SK-N-SH (cell line): ENCODE data around the gene RPL28. TPM values are rescaled to one million over a fixed set of nuclear protein-coding genes. Genes with fewer than 3 reads are reported as not detected.
A peak's percentile ranks its signal among the peaks of the same experiment; 100 is the strongest.

Experiments used
- CTCF ChIA-PET: fragments of 300-600, 350-600 bp; formaldehyde crosslinking; extraction: SDS; loops from one replicate; lab custom pipeline; 2021; lab: Yijun Ruan, JAX
- POLR2A ChIA-PET: fragments of 350-600 bp; sonication (Branson Sonifier 250); formaldehyde crosslinking; extraction: SDS; loops from one replicate; lab custom pipeline; 2020; ENCODE audit warnings: antibody characterized with exemption, inconsistent platforms; lab: Yijun Ruan, JAX
- DNase-seq: peaks from one replicate; pipeline ENCODE4 v3.0.0; 2012
- H2AFZ ChIP-seq: fragments of 200-600 bp; sonication (generic); 2 replicates; pipeline ENCODE4 v1.8.1; 2016; ENCODE audit warnings: antibody characterized with exemption, mild to moderate bottlenecking, low read depth
- H3F3A ChIP-seq: fragments of 200-600 bp; sonication (generic); replicated peaks from 2 replicates; pipeline ENCODE3; 2016; ENCODE audit warnings: antibody characterized with exemption, mild to moderate bottlenecking; ENCODE audit not compliant: insufficient read depth
- H3K27ac ChIP-seq, 2 experiments: fragments of 200-500 bp in 1 of 2; fragments of 200-600 bp in 1 of 2; sonication (Bioruptor generic) in 1 of 2; sonication (generic), shearing (Covaris generic) in 1 of 2; 2 replicates each; pipeline versions ENCODE4 v1.5.1 to v1.6.1; 2014 to 2016; ENCODE audit warnings: low read depth in 2 of 2, inconsistent platforms in 1 of 2, low read length in 1 of 2, mild to moderate bottlenecking in 1 of 2, mixed read lengths in 1 of 2
- H3K27me3 ChIP-seq: fragments of 200-600 bp; sonication (generic), shearing (Covaris generic); 2 replicates; pipeline ENCODE4 v1.6.1; 2016; ENCODE audit warnings: mixed run types; ENCODE audit not compliant: insufficient read depth
- H3K36me3 ChIP-seq, 2 experiments: fragments of 200-500 bp in 1 of 2; fragments of 200-600 bp in 1 of 2; sonication (Bioruptor generic) in 1 of 2; sonication (generic) in 1 of 2; replicated peaks in 1 of 2; 2 replicates each; pipeline versions ENCODE3 to v1.5.1; 2014 to 2016; ENCODE audit warnings: low read length in 1 of 2, mild to moderate bottlenecking in 1 of 2; ENCODE audit not compliant: insufficient read depth in 2 of 2, control insufficient read depth in 1 of 2
- H3K4me1 ChIP-seq, 2 experiments: fragments of 200-500 bp in 1 of 2; fragments of 200-600 bp in 1 of 2; sonication (Bioruptor generic) in 1 of 2; sonication (generic), shearing (Covaris generic) in 1 of 2; 2 replicates each; pipeline versions ENCODE4 v1.5.1 to v1.6.1; 2014 to 2016; ENCODE audit warnings: low read depth in 1 of 2, low read length in 1 of 2, mixed run types in 1 of 2; ENCODE audit not compliant: insufficient read depth in 2 of 2, control insufficient read depth in 1 of 2
- H3K4me2 ChIP-seq: fragments of 200-600 bp; sonication (generic), shearing (Covaris generic); 2 replicates; pipeline ENCODE4 v1.6.1; 2017; ENCODE audit warnings: mixed run types
- H3K4me3 ChIP-seq, 2 experiments: fragments of 200-500 bp in 1 of 2; fragments of 200-600 bp in 1 of 2; sonication (Bioruptor generic) in 1 of 2; sonication (generic), shearing (Covaris generic) in 1 of 2; 2 replicates each; pipeline versions ENCODE4 v1.5.1 to v1.8.1; 2014 to 2016; ENCODE audit warnings: low read depth in 2 of 2, inconsistent platforms in 1 of 2, low read length in 1 of 2, mild to moderate bottlenecking in 1 of 2, mixed read lengths in 1 of 2, moderate library complexity in 1 of 2
- H3K79me2 ChIP-seq: fragments of 200-600 bp; sonication (generic); 2 replicates; pipeline ENCODE4 v1.8.1; 2017; ENCODE audit warnings: mild to moderate bottlenecking; ENCODE audit not compliant: insufficient read depth
- H3K9ac ChIP-seq: fragments of 200-600 bp; sonication (generic); 2 replicates; pipeline ENCODE4 v1.6.1; 2017; ENCODE audit warnings: mixed run types
- H3K9me2 ChIP-seq: fragments of 200-600 bp; sonication (generic); 2 replicates; pipeline ENCODE4 v1.6.1; 2017; ENCODE audit warnings: mixed run types
- H3K9me3 ChIP-seq: fragments of 200-600 bp; sonication (generic); 2 replicates; pipeline ENCODE4 v1.6.1; 2017; ENCODE audit warnings: mixed run types, mild to moderate bottlenecking, moderate library complexity
- H4K20me1 ChIP-seq: fragments of 200-600 bp; sonication (generic); 2 replicates; pipeline ENCODE4 v1.6.1; 2017; ENCODE audit warnings: mild to moderate bottlenecking, mixed run types; ENCODE audit not compliant: insufficient read depth
- CHD2 ChIP-seq: fragments of 150-350 bp; IDR thresholded peaks from 2 replicates; pipeline ENCODE4 v1.6.1; 2018; ENCODE audit warnings: low read length; ENCODE audit not compliant: partially characterized antibody
- EP300 ChIP-seq, 2 experiments: IDR thresholded peaks; 2 replicates each; pipeline versions ENCODE4 v1.4.0 to v1.6.1; 2012; ENCODE audit warnings: borderline replicate concordance in 1 of 2, low read depth in 1 of 2, low read length in 1 of 2
- FOXM1 ChIP-seq: IDR thresholded peaks from 2 replicates; pipeline ENCODE4 v1.4.0; 2012; ENCODE audit warnings: low read depth, mild to moderate bottlenecking
- GABPA ChIP-seq: IDR thresholded peaks from 2 replicates; pipeline ENCODE4 v1.4.0; 2012; ENCODE audit warnings: low read depth, mild to moderate bottlenecking
- JUND ChIP-seq: IDR thresholded peaks from 2 replicates; pipeline ENCODE4 v1.4.0; 2012
- RAD21 ChIP-seq: IDR thresholded peaks from 2 replicates; pipeline ENCODE4 v1.6.1; 2012; ENCODE audit warnings: mild to moderate bottlenecking, low read length
- SIN3A ChIP-seq: IDR thresholded peaks from 2 replicates; pipeline ENCODE4 v1.6.1; 2012; ENCODE audit warnings: low read depth, mild to moderate bottlenecking, low read length, moderate library complexity, borderline replicate concordance
- SMC3 ChIP-seq: IDR thresholded peaks from 2 replicates; pipeline ENCODE4 v1.6.1; 2012; ENCODE audit warnings: low read depth, low read length, improper control_type of control experiment
- WGBS: methylation state at CpG from one replicate; pipeline ENCODE4 v1.1.6; 2017; ENCODE audit warnings: low lambda C conversion rate; 5-methylcytosine and 5-hydroxymethylcytosine counted together
- polyA plus RNA-seq, 3 experiments: library from polyadenylated mRNA; depleted of rRNA; stranded (reverse); fragments of >200 nt; gene quantifications; 2 replicates each; pipeline ENCODE4 v1.2.3, GENCODE V29; 2012
- TF ChIP-seq, protein P1 (sequence below): IDR thresholded peaks from 2 replicates; pipeline ENCODE4 v1.6.1; 2012; ENCODE audit warnings: mild to moderate bottlenecking, low read depth, low read length, moderate library complexity
- TF ChIP-seq, protein P2 (sequence below): fragments of 200-600 bp; sonication (generic); IDR thresholded peaks from 2 replicates; pipeline ENCODE4 v1.6.1; 2017; ENCODE audit warnings: antibody characterized with exemption, mild to moderate bottlenecking, moderate library complexity

RPL28 gene
- polyA plus RNA-seq, 1 of the 3 experiments (the other 2 are of a cell fraction) = 2,368 TPM

GRCh38 chr19:55344444-55344843 is 41.3 kb upstream of the RPL28 start:
- Histone ChIP-seq H3K79me2 (peaks cover 9% of the 10 kb centered on the region; the same call in 1 of the 2 replicates), H3F3A (peaks cover 6% of the 10 kb centered on the region), H3K9me2 (no peaks in the 10 kb centered on the region), H3K27me3 (no peaks in the 10 kb centered on the region), H3K9ac (no peak overlapping the region), H2AFZ (no peak overlapping the region), H3K36me3 (peaks cover 0 to 4% of the 10 kb centered on the region in 2 experiments), H3K4me3 (no peak overlapping the region), H3K9me3 (no peaks in the 10 kb centered on the region), H4K20me1 (no peaks in the 10 kb centered on the region), H3K27ac (peak overlapping the region in 1 of 2 experiments; percentile 85; a peak in 2 of 4 replicates), H3K4me1 (peaks cover 0 to 38% of the 10 kb centered on the region in 2 experiments; a peak in 1 of 4 replicates), H3K4me2 (0 out of 2 replicates have a peak overlapping the region, but pooled peaks have one; percentile 2)
- WGBS = 67% methylated on average over 6 of the region's 9 CpGs
- DNase-seq = peak; percentile 91
- ChIA-PET CTCF (interaction anchor here (0.6 to 1.0 kb wide), 6 partner anchors 9 to 288 kb away, joined by 3 read pairs; no protein-coding TSS in a partner anchor), POLR2A (interaction anchor here (1.1 kb wide), 1 partner anchor 63 kb away, joined by 5 read pairs; the partner anchor contains the start of gene UBE2S)
- TF ChIP-seq RAD21 = peak; percentile 50
- no peak for TF ChIP-seq JUND
- TF ChIP-seq FOXM1 = no peak
- peak in 1 of 2 experiments; percentile 59; a peak in 1 of 4 replicates for TF ChIP-seq EP300 (IDR thresholded peaks at IDR 0.05; ENCODE audit: borderline replicate concordance in 1 of 2, low read depth in 1 of 2, low read length in 1 of 2)
- TF ChIP-seq, protein P1, sequence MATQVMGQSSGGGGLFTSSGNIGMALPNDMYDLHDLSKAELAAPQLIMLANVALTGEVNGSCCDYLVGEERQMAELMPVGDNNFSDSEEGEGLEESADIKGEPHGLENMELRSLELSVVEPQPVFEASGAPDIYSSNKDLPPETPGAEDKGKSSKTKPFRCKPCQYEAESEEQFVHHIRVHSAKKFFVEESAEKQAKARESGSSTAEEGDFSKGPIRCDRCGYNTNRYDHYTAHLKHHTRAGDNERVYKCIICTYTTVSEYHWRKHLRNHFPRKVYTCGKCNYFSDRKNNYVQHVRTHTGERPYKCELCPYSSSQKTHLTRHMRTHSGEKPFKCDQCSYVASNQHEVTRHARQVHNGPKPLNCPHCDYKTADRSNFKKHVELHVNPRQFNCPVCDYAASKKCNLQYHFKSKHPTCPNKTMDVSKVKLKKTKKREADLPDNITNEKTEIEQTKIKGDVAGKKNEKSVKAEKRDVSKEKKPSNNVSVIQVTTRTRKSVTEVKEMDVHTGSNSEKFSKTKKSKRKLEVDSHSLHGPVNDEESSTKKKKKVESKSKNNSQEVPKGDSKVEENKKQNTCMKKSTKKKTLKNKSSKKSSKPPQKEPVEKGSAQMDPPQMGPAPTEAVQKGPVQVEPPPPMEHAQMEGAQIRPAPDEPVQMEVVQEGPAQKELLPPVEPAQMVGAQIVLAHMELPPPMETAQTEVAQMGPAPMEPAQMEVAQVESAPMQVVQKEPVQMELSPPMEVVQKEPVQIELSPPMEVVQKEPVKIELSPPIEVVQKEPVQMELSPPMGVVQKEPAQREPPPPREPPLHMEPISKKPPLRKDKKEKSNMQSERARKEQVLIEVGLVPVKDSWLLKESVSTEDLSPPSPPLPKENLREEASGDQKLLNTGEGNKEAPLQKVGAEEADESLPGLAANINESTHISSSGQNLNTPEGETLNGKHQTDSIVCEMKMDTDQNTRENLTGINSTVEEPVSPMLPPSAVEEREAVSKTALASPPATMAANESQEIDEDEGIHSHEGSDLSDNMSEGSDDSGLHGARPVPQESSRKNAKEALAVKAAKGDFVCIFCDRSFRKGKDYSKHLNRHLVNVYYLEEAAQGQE = no peak
- peak; percentile 30 for TF ChIP-seq CHD2
- TF ChIP-seq, protein P2, sequence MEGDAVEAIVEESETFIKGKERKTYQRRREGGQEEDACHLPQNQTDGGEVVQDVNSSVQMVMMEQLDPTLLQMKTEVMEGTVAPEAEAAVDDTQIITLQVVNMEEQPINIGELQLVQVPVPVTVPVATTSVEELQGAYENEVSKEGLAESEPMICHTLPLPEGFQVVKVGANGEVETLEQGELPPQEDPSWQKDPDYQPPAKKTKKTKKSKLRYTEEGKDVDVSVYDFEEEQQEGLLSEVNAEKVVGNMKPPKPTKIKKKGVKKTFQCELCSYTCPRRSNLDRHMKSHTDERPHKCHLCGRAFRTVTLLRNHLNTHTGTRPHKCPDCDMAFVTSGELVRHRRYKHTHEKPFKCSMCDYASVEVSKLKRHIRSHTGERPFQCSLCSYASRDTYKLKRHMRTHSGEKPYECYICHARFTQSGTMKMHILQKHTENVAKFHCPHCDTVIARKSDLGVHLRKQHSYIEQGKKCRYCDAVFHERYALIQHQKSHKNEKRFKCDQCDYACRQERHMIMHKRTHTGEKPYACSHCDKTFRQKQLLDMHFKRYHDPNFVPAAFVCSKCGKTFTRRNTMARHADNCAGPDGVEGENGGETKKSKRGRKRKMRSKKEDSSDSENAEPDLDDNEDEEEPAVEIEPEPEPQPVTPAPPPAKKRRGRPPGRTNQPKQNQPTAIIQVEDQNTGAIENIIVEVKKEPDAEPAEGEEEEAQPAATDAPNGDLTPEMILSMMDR = 0 out of 2 replicates have a peak, but pooled peaks have one; percentile 10
- TF ChIP-seq SMC3 = peak; percentile 20; the same call in 1 of the 2 replicates
- no peak for TF ChIP-seq GABPA
- no peak for TF ChIP-seq SIN3A
